ENCODE measurements around the gene THPO. TPM values are rescaled to one million over a fixed set of nuclear protein-coding genes. Genes with fewer than 3 reads are reported as not detected.

Gene THPO
- polyA plus RNA-seq, 3 donors from 2014 or later: not detected

- Mint-ChIP-seq H3K9me3 (no peaks in the 10 kb centered on the region), H3K27ac (no peak overlapping the region), H3K27me3 (ENCODE audit: low read depth in 3 of 3) (peaks cover 7 to 26% (median 23%) of the 10 kb centered on the region in 3 donors), H3K4me1 (peaks cover 5 to 6% of the 10 kb centered on the region in 2 donors), H3K4me3 (no peak overlapping the region), H3K36me3 (no peaks in the 10 kb centered on the region)
- peak in 1 of 3 donors; percentile 8 for DNase-seq
Measured at GRCh38 chr3:184380185-184380626, 2.2 kb upstream of the THPO start.

- DNase-seq: no peak
- Mint-ChIP-seq H3K36me3 (no peaks in the 10 kb centered on the region), H3K27me3 (ENCODE audit: low read depth in 3 of 3) (peaks cover 8 to 26% (median 24%) of the 10 kb centered on the region in 3 donors), H3K4me1 (peaks cover 5 to 6% of the 10 kb centered on the region in 2 donors), H3K27ac (no peak within 1 kb of the TSS), H3K4me3 (peak within 1 kb of the TSS; percentile 67 to 78 (median 74)), H3K9me3 (no peaks in the 10 kb centered on the region)
Measured at GRCh38 chr3:184379358-184380184, 1.6 kb upstream of the THPO start, which contains the start of gene CHRD. Gene CHRD, plus strand, starts transcription at chr3:184380054. Its CDS starts 265 bp downstream, at chr3:184380319.

- Mint-ChIP-seq H3K9me3 (no peaks in the 10 kb centered on the region), H3K4me1 (peaks cover 5 to 6% of the 10 kb centered on the region in 2 donors), H3K27me3 (ENCODE audit: low read depth in 3 of 3) (peaks cover 8 to 25% (median 22%) of the 10 kb centered on the region in 3 donors), H3K36me3 (no peaks in the 10 kb centered on the region), H3K27ac (no peak overlapping the region), H3K4me3 (peak overlapping the region; percentile 53 to 67 (median 61))
- DNase-seq: no peak
Measured at GRCh38 chr3:184378651-184379357, 797 bp upstream of the THPO start.

GRCh38 chr3:184377374-184377773, 633 bp downstream of the THPO start:
- no peaks in the 10 kb centered on the region for H3K36me3 Mint-ChIP-seq
- no peak overlapping the region for H3K4me3 Mint-ChIP-seq
- peaks cover 9 to 23% (median 22%) of the 10 kb centered on the region in 3 donors for H3K27me3 Mint-ChIP-seq (ENCODE audit: low read depth in 3 of 3)
- no peaks in the 10 kb centered on the region for H3K9me3 Mint-ChIP-seq
- DNase-seq: no peak
- H3K27ac Mint-ChIP-seq: no peak overlapping the region
- H3K4me1 Mint-ChIP-seq: peaks cover 5 to 6% of the 10 kb centered on the region in 2 donors

- DNase-seq: no peak
- peaks cover 4 to 5% of the 10 kb centered on the region in 2 donors for H3K4me1 Mint-ChIP-seq
- H3K4me3 Mint-ChIP-seq: no peak overlapping the region
- no peak overlapping the region for H3K27ac Mint-ChIP-seq
- no peaks in the 10 kb centered on the region for H3K36me3 Mint-ChIP-seq
- no peaks in the 10 kb centered on the region for H3K9me3 Mint-ChIP-seq
- peaks cover 9 to 15% (median 15%) of the 10 kb centered on the region in 3 donors for H3K27me3 Mint-ChIP-seq (ENCODE audit: low read depth in 3 of 3)
Measured at GRCh38 chr3:184375747-184376461, 2.1 kb downstream of the THPO start.

GRCh38 chr3:184373422-184373821, 4.6 kb downstream of the THPO start:
- Mint-ChIP-seq H3K4me1 (peaks cover 0 to 3% of the 10 kb centered on the region in 2 donors), H3K27ac (no peak overlapping the region), H3K27me3 (ENCODE audit: low read depth in 3 of 3) (peaks cover 8 to 9% (median 9%) of the 10 kb centered on the region in 3 donors), H3K9me3 (no peaks in the 10 kb centered on the region), H3K4me3 (no peak overlapping the region), H3K36me3 (peaks cover 0 to 10% (median 0%) of the 10 kb centered on the region in 3 donors)
- no peak for DNase-seq

GRCh38 chr3:184372911-184373310, 5.1 kb downstream of the THPO start:
- H3K4me3 Mint-ChIP-seq: no peak overlapping the region
- DNase-seq: no peak
- H3K27me3 Mint-ChIP-seq (ENCODE audit: low read depth in 3 of 3): peaks cover 6 to 9% (median 7%) of the 10 kb centered on the region in 3 donors
- H3K27ac Mint-ChIP-seq: no peak overlapping the region
- H3K4me1 Mint-ChIP-seq: peaks cover 0 to 3% of the 10 kb centered on the region in 2 donors
- peaks cover 0 to 13% (median 2%) of the 10 kb centered on the region in 3 donors for H3K36me3 Mint-ChIP-seq
- no peaks in the 10 kb centered on the region for H3K9me3 Mint-ChIP-seq

GRCh38 chr3:184372296-184372821, 5.6 kb downstream of the THPO start:
- DNase-seq: no peak
- Mint-ChIP-seq H3K36me3 (peaks cover 0 to 17% (median 5%) of the 10 kb centered on the region in 3 donors), H3K27ac (no peak overlapping the region)

GRCh38 chr3:184371570-184372018, 6.4 kb downstream of the THPO start:
- Mint-ChIP-seq H3K36me3 (peaks cover 2 to 25% (median 5%) of the 10 kb centered on the region in 3 donors), H3K9me3 (no peaks in the 10 kb centered on the region), H3K27me3 (ENCODE audit: low read depth in 3 of 3) (peaks cover 2 to 8% (median 3%) of the 10 kb centered on the region in 3 donors)

More at GRCh38 chr3:184372296-184372821, 5.6 kb downstream of the THPO start:
- Mint-ChIP-seq H3K27me3 (ENCODE audit: low read depth in 3 of 3) (peaks cover 3 to 9% (median 5%) of the 10 kb centered on the region in 3 donors), H3K4me3 (no peak overlapping the region), H3K4me1 (peaks cover 0 to 3% of the 10 kb centered on the region in 2 donors), H3K9me3 (no peaks in the 10 kb centered on the region)

GRCh38 chr3:184368586-184369183, 9.3 kb downstream of the THPO start:
- Mint-ChIP-seq H3K4me3 (no peak overlapping the region), H3K4me1 (peaks cover 18 to 23% of the 10 kb centered on the region in 2 donors), H3K27me3 (ENCODE audit: low read depth in 3 of 3) (peaks cover 0 to 3% (median 0%) of the 10 kb centered on the region in 3 donors), H3K9me3 (no peaks in the 10 kb centered on the region), H3K27ac (peak overlapping the region in 4 of 6 donors; percentile 5 to 33 (median 22)), H3K36me3 (peaks cover 5 to 34% (median 8%) of the 10 kb centered on the region in 3 donors)
- DNase-seq: no peak

More at GRCh38 chr3:184371570-184372018, 6.4 kb downstream of the THPO start:
- H3K4me1 Mint-ChIP-seq: peaks cover 3 to 5% of the 10 kb centered on the region in 2 donors
- no peak overlapping the region for H3K4me3 Mint-ChIP-seq
- no peak overlapping the region for H3K27ac Mint-ChIP-seq
- peak; percentile 29 to 35 (median 31) for DNase-seq

GRCh38 chr3:184368116-184368515, 9.9 kb downstream of the THPO start:
- Mint-ChIP-seq H3K27ac (no peak overlapping the region), H3K4me1 (peaks cover 24 to 29% of the 10 kb centered on the region in 2 donors), H3K4me3 (no peak overlapping the region), H3K27me3 (ENCODE audit: low read depth in 3 of 3) (peaks cover 3 to 7% (median 3%) of the 10 kb centered on the region in 3 donors), H3K36me3 (peaks cover 5 to 34% (median 8%) of the 10 kb centered on the region in 3 donors), H3K9me3 (no peaks in the 10 kb centered on the region)
- no peak for DNase-seq

- Mint-ChIP-seq H3K27me3 (ENCODE audit: low read depth in 3 of 3) (peaks cover 8 to 14% (median 9%) of the 10 kb centered on the region in 3 donors), H3K4me1 (peaks cover 28 to 30% of the 10 kb centered on the region in 2 donors), H3K4me3 (no peak overlapping the region), H3K9me3 (no peaks in the 10 kb centered on the region), H3K27ac (peak overlapping the region in 2 of 6 donors; percentile 30 to 34), H3K36me3 (peaks cover 5 to 34% (median 8%) of the 10 kb centered on the region in 3 donors)
- DNase-seq: no peak
Measured at GRCh38 chr3:184366619-184367289, 11.3 kb downstream of the THPO start.
